HG03196 (cell line): ENCODE data around the gene HAPLN3.

Experiments used
- ATAC-seq: cut with Tn5 transposase; IDR thresholded peaks from one replicate; pipeline ENCODE4 v1.9.1; 2021; ENCODE audit not compliant: unreplicated experiment

HAPLN3 gene

GRCh38 chr15:88832820-88833730 is 62.3 kb downstream of the HAPLN3 start:
- no peak for ATAC-seq

GRCh38 chr15:88830016-88830415 is 65.3 kb downstream of the HAPLN3 start:
- ATAC-seq, result no peak

- ATAC-seq, result no peak
These were observed 66.6 kb downstream of the HAPLN3 start for GRCh38 chr15:88828791-88829190.
